Middle frontal gyrus (tissue), 1 donor: Measurements from ENCODE around the gene SPSB1.
A peak's percentile ranks its signal among the peaks of the same experiment; 100 is the strongest.

Experiments used
- DNase-seq: peaks from one replicate; pipeline ENCODE4 v3.0.0-alpha.2; 2015; ENCODE audit warnings: low spot score; ENCODE audit errors: extremely low spot score

The SPSB1 gene

GRCh38 chr1:9388335-9389180, 95.9 kb downstream of the SPSB1 start:
- peak; percentile 86 for DNase-seq

GRCh38 chr1:9389968-9390367, 97.3 kb downstream of the SPSB1 start:
- no peak for DNase-seq

GRCh38 chr1:9391620-9392019, 98.9 kb downstream of the SPSB1 start:
- DNase-seq, result no peak

DNA sequence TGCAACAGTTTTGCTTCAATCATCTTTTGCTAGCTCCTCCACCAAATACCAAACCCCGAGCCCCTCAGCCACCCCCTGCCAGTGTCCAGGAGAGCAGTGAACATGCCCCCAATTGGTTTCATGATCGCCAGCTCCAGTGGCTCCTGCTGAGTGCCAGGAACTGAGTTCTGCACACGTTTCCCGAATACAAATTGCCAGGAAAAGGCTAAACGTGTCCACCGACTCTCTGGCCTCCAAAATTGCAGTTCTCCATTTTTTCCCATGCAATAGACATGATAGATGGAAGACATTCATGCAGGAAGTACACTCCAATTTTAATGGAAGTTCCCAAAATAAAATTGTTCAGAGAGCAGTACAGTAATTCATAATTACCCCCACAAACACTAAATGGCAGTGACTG, 101.3 kb downstream of the SPSB1 start:
- DNase-seq, result no peak

- DNase-seq, result no peak
Measured at GRCh38 chr1:9395018-9395417, 102.3 kb downstream of the SPSB1 start.

GRCh38 chr1:9397047-9397446, 104.4 kb downstream of the SPSB1 start:
- no peak for DNase-seq

- no peak for DNase-seq
Measured at GRCh38 chr1:9397997-9398526, 105.4 kb downstream of the SPSB1 start.

DNA sequence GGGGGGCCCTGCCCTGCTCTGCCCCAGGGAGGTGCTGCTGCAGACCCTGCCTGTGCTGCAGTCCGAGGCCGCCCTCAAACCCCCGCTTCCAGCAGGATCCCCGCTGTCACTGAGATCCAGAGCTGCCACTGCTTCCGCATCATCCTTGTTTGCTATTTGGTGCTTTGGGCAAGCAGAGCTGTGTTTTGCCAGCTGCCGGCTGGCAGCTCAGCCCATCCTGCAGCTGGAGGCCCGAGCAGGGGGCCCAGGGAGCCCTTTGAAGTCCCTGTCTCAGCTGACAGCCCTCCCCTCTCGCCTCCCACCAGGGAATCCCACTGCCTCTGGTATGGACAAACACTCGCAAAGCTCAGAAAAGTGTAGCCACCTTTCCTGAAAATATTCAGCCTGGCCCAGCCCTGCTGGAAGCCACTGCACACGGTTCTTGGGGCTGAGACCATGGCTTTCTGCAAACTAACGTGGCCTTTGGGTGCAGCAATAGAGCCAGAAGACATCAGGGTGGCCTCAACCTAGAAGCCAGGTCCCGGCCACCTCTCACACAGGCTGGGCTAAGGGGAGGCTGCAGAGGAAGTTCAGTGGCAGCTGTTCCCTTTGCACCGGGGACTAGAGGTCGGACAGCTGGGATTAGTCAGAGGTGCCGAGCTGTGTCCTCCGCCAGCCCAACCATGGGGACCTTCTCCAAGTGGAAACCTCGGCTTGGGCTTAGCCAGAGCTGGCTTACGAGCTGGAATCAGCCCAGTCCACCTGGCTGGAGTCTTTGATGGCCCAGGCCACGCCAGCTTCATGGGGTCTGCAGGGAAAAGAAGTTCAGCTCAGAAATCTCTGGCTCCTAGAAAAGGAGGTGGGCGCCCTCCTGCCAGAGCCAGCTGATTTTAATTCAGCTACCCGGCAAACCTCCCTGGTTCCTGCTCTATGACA, 107.1 kb downstream of the SPSB1 start:
- no peak for DNase-seq

DNA sequence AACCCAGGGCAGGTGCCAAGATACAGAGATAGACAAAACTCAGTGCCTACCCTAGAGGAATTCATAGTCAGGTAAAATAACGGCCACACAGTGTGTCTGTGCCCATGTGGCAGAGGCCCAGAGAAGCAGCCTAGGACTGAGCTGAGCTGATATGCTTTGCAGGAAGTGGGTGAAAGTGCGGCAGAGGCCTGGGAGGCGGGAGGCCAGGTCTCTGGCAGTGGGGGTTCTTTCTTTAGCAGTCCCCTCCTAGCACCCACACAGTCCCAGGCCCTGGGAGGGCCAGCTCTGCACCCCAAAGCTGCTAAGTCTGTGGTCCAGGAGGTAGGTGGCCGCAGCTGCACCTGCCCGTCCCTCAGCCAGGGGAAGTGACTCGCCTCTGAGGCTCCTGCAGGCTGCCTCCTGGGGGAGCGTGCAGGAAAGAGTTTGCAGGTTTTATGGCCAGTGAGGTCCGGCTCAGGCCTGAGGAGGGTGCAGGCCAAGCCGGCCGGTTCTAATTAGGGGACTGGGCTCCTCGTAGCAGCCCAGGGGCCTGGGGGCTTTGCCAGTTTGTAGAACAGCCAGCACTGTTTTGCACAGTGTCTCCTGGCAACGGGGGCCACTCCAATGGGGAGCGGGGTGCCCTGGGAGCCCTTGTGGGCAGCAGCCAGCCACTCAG, 107.9 kb downstream of the SPSB1 start:
- DNase-seq, result no peak

GRCh38 chr1:9401080-9401453, 108.4 kb downstream of the SPSB1 start:
- DNase-seq, result no peak

- no peak for DNase-seq
Measured at GRCh38 chr1:9402256-9402616, 109.5 kb downstream of the SPSB1 start.

- no peak for DNase-seq
Measured at GRCh38 chr1:9402717-9403225, 110.1 kb downstream of the SPSB1 start.

GRCh38 chr1:9404117-9404914, 111.6 kb downstream of the SPSB1 start:
- DNase-seq, result no peak

- DNase-seq, result no peak
Measured at GRCh38 chr1:9406111-9406510, 113.4 kb downstream of the SPSB1 start.

- DNase-seq, result no peak
Measured at GRCh38 chr1:9410737-9411297, 118.1 kb downstream of the SPSB1 start.

GRCh38 chr1:9413071-9413876, 120.6 kb downstream of the SPSB1 start:
- DNase-seq, result no peak

GRCh38 chr1:9413877-9414213, 121.2 kb downstream of the SPSB1 start:
- DNase-seq, result no peak

DNA sequence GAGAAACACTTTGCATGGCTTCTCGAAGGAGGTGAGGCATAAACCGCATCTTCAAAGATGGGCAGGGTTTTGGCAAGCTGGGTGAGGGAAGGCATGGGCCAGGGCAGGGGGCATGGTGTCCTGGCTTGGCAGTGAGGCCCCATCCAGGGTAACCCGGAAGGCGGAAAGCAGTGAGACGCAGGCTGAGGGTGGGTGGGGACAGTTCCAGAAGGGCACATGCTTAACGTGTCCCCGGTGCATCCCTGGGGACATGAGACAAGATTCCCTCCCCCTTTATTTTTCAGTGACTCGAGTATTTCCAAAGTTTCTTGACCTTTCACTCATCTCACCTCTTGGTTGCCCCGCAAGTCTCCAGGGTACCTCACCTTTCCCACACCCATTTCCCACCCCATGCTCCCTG, 123.8 kb downstream of the SPSB1 start:
- DNase-seq, result no peak

DNA sequence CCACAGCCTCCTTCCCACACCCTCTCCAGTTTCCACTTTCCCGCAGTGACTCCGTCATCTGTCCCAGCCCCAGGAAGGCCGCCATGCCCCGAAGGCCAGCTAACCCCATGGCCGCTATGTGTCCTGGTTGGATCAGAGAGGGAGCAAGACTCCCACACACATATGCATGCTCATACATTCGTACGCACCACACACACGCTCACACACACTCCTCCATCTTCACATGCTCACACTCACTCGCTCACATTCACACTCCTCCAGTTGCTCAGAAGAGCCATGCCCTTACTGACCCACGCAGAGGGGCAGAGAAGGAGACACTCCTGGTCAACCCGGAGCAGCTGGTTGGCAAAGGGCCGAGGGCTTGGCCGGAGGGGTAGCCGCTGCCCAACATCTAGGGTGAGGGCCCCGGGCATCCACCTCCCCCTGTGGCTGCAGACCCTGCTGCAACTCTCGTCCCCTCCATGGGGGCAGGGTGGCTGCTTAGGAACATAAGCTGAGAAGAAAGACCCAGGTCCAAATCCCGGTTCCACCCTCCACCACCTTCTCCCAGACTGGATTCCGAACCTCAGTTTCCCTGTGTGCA, 124.3 kb downstream of the SPSB1 start:
- DNase-seq, result no peak
